Measurements from ENCODE around the gene STMND1. TPM values are rescaled to one million over a fixed set of nuclear protein-coding genes. Genes with fewer than 3 reads are reported as not detected.

The STMND1 gene
- total and polyA plus RNA-seq, 4 donors = 0.05 TPM; not detected in 3

GRCh38 chr6:17107863-17108262, 6.0 kb downstream of the STMND1 start (continued):
- no peak for TF ChIP-seq ZBTB33 (IDR thresholded peaks at IDR 0.05)
- TF ChIP-seq RXRA (IDR thresholded peaks at IDR 0.05) = no peak
- no peak for TF ChIP-seq NR2F2 (IDR thresholded peaks at IDR 0.05)

GRCh38 chr6:17115251-17116116, 13.6 kb downstream of the STMND1 start:
- no peak overlapping the region for H3K4me3 ChIP-seq (ENCODE audit: low read depth in 1 of 3, low read length in 3 of 3)
- H3K4me1 ChIP-seq (ENCODE audit: control insufficient read depth in 4 of 4, insufficient read depth in 4 of 4, low read length in 3 of 4) = no peaks in the 10 kb centered on the region
- TF ChIP-seq GABPA (IDR thresholded peaks at IDR 0.05 in 1 of 2, conservative IDR thresholded peaks at IDR 0.05 in 1 of 2) = no peak
- TF ChIP-seq REST (IDR thresholded peaks at IDR 0.05) = no peak
- TF ChIP-seq ZBTB33 (IDR thresholded peaks at IDR 0.05) = no peak
- no peak for TF ChIP-seq RXRA (IDR thresholded peaks at IDR 0.05)
- no peak for TF ChIP-seq YY1 (IDR thresholded peaks at IDR 0.05)
- no peak for TF ChIP-seq FOXA1 (IDR thresholded peaks at IDR 0.05)
- no peak for TF ChIP-seq MAX (IDR thresholded peaks at IDR 0.05)
- TF ChIP-seq HNF4G (IDR thresholded peaks at IDR 0.05) = no peak
- TF ChIP-seq FOXA2 (IDR thresholded peaks at IDR 0.05) = no peak
- no peak for TF ChIP-seq TAF1 (conservative IDR thresholded peaks at IDR 0.05)
- TF ChIP-seq NR2F2 (IDR thresholded peaks at IDR 0.05) = no peak
- no peak for TF ChIP-seq RAD21 (IDR thresholded peaks at IDR 0.05)
- TF ChIP-seq EGR1 (IDR thresholded peaks at IDR 0.05; ENCODE audit: low read depth in 2 of 2) = no peak
- TF ChIP-seq HNF4A (conservative IDR thresholded peaks at IDR 0.05) = no peak
- TF ChIP-seq SP1 (IDR thresholded peaks at IDR 0.05) = no peak
- no peak overlapping the region for H3K27ac ChIP-seq (ENCODE audit: low read depth in 1 of 2, low read length in 2 of 2)
- no peak for DNase-seq (ENCODE audit: low spot score)
- H3K36me3 ChIP-seq (ENCODE audit: control insufficient read depth in 4 of 4, insufficient read depth in 3 of 4, low read depth in 1 of 4, low read length in 3 of 4) = no peaks in the 10 kb centered on the region
- H3K27me3 ChIP-seq (ENCODE audit: control insufficient read depth in 4 of 4, insufficient read depth in 4 of 4, low read length in 3 of 4) = no peaks in the 10 kb centered on the region
- WGBS = 93% methylated on average over 5 of the region's 5 CpGs
- H3K9ac ChIP-seq (ENCODE audit: low read depth in 1 of 2, low read length in 2 of 2) = no peak overlapping the region
- no peaks in the 10 kb centered on the region for H3K9me3 ChIP-seq (ENCODE audit: control insufficient read depth in 4 of 4, low read length in 3 of 4)
